Measurements from ENCODE around the gene SRGAP3.

The SRGAP3 gene

GRCh38 chr3:8954938-8955763 lies 294.3 kb downstream of the SRGAP3 start:
- no peak for DNase-seq

GRCh38 chr3:8953313-8953712 lies 296.1 kb downstream of the SRGAP3 start:
- no peak for DNase-seq

- no peak for DNase-seq
These were observed 297.3 kb downstream of the SRGAP3 start for GRCh38 chr3:8952130-8952529.

GRCh38 chr3:8945890-8946600 lies 303.4 kb downstream of the SRGAP3 start:
- no peak for DNase-seq

GRCh38 chr3:8942746-8943488 lies 306.5 kb downstream of the SRGAP3 start:
- DNase-seq, result no peak

- DNase-seq, result no peak
These were observed 307.3 kb downstream of the SRGAP3 start for GRCh38 chr3:8942115-8942514.

GRCh38 chr3:8938021-8938420 lies 311.4 kb downstream of the SRGAP3 start:
- no peak for DNase-seq

GRCh38 chr3:8937064-8938020 lies 312.1 kb downstream of the SRGAP3 start:
- DNase-seq, result no peak

- DNase-seq, result no peak
These were observed 316.9 kb downstream of the SRGAP3 start for GRCh38 chr3:8932507-8932906.

GRCh38 chr3:8931342-8931741 lies 318.1 kb downstream of the SRGAP3 start:
- no peak for DNase-seq

All from NCI-H2081 (cell line).